B cell (primary cell): Measurements from ENCODE around the gene STXBP6. TPM values are rescaled to one million over a fixed set of nuclear protein-coding genes. Genes with fewer than 3 reads are reported as not detected.

Experiments used
- ATAC-seq: fragments of 200-7000 bp; cut with Tn5 transposase; one replicate; pipeline ENCODE4 v1.10.0; 2021; ENCODE audit warnings: low read depth, mild to moderate bottlenecking, moderate number of reproducible peaks, moderate library complexity
- CTCF ChIA-PET: fragments of 350-600 bp; sonication (Branson Sonifier 250); formaldehyde crosslinking; loops from one replicate; lab custom pipeline; 2021; ENCODE audit warnings: antibody characterized with exemption, inconsistent platforms; lab: Charles Lee
- POLR2A ChIA-PET: fragments of 350-600 bp; sonication (Branson Sonifier 250); formaldehyde crosslinking; loops from one replicate; lab custom pipeline; 2021; ENCODE audit warnings: antibody characterized with exemption; lab: Charles Lee
- DNase-seq: peaks from one replicate; pipeline ENCODE4 v3.0.0; 2013
- H2AFZ ChIP-seq: 2 replicates; pipeline ENCODE4 v1.6.1; 2012; ENCODE audit warnings: mild to moderate bottlenecking, low read depth, low read length; ENCODE audit not compliant: insufficient read depth, poor library complexity, severe bottlenecking
- H3K27ac ChIP-seq, 2 donors: 1 replicate in 1 of 2; 2 replicates in 1 of 2; pipeline ENCODE4 v1.5.1; 2012 to 2013; ENCODE audit warnings: low read length in 2 of 2, mild to moderate bottlenecking in 2 of 2, moderate library complexity in 1 of 2
- H3K27me3 ChIP-seq, 4 experiments: fragments of 200-600 bp in 1 of 4; sonication (generic) in 1 of 4; replicated peaks in 1 of 4; 1 replicate in 2 of 4; 2 replicates in 2 of 4; pipeline versions ENCODE4 v1.6.1 to v1.7.0; 2013 to 2016; ENCODE audit warnings: low read length in 3 of 4, mild to moderate bottlenecking in 2 of 4, mixed read lengths in 1 of 4, moderate library complexity in 1 of 4; ENCODE audit not compliant: insufficient read depth in 4 of 4, control insufficient read depth in 3 of 4; ENCODE audit errors: control extremely low read depth in 1 of 4
- H3K36me3 ChIP-seq, 2 experiments: replicated peaks in 1 of 2; 1 replicate in 1 of 2; 2 replicates in 1 of 2; pipeline versions ENCODE4 v1.6.1 to v1.7.1; 2013; ENCODE audit warnings: low read length in 1 of 2; ENCODE audit not compliant: insufficient read depth in 2 of 2, control insufficient read depth in 1 of 2; ENCODE audit errors: control extremely low read depth in 1 of 2, extremely low read depth in 1 of 2
- H3K4me1 ChIP-seq, 2 donors: fragments of 200-600 bp in 1 of 2; sonication (generic) in 1 of 2; 1 replicate in 1 of 2; 2 replicates in 1 of 2; pipeline versions ENCODE4 v1.5.1 to v1.6.1; 2013 to 2017; ENCODE audit warnings: low read length in 2 of 2; ENCODE audit not compliant: control insufficient read depth in 2 of 2, insufficient read depth in 2 of 2
- H3K4me2 ChIP-seq: replicated peaks from 2 replicates; pipeline ENCODE3; 2012; ENCODE audit warnings: mild to moderate bottlenecking, low read depth, low read length; ENCODE audit not compliant: poor library complexity, severe bottlenecking
- H3K4me3 ChIP-seq, 5 experiments: fragments of 200-600 bp in 1 of 5; sonication (generic) in 1 of 5; 1 replicate in 3 of 5; 2 replicates in 2 of 5; pipeline versions ENCODE4 v1.5.1 to v1.7.0; 2011 to 2016; ENCODE audit warnings: low read length in 4 of 5, mild to moderate bottlenecking in 4 of 5, low read depth in 2 of 5, control low read depth in 1 of 5, moderate library complexity in 1 of 5; ENCODE audit not compliant: insufficient read depth in 1 of 5; ENCODE audit errors: control extremely low read depth in 1 of 5, extremely low read depth in 1 of 5
- H3K79me2 ChIP-seq: fragments of 200-600 bp; sonication (generic); one replicate; pipeline ENCODE4 v1.6.0; 2016; ENCODE audit warnings: low read length; ENCODE audit not compliant: control insufficient read depth, insufficient read depth
- H3K9ac ChIP-seq: fragments of 200-600 bp; sonication (generic); 2 replicates; pipeline ENCODE4 v1.6.1; 2017; ENCODE audit warnings: mild to moderate bottlenecking, low read length, moderate library complexity
- H3K9me3 ChIP-seq, 3 donors: one replicate each; pipeline versions ENCODE4 v1.6.1 to v1.7.1; 2013; ENCODE audit warnings: low read length in 2 of 3; ENCODE audit not compliant: control insufficient read depth in 2 of 3, insufficient read depth in 1 of 3; ENCODE audit errors: control extremely low read depth in 1 of 3
- H4K20me1 ChIP-seq: 2 replicates; pipeline ENCODE4 v1.6.0; 2012; ENCODE audit warnings: mild to moderate bottlenecking, low read length; ENCODE audit not compliant: insufficient read depth, control insufficient read depth, poor library complexity, severe bottlenecking
- H3K27ac Mint-ChIP-seq: one replicate; pipeline ENCODE4 v1.8.0; 2021; ENCODE audit warnings: mixed read lengths
- H3K27me3 Mint-ChIP-seq: one replicate; pipeline ENCODE4 v1.8.0; 2021; ENCODE audit warnings: mixed read lengths
- H3K4me1 Mint-ChIP-seq: one replicate; pipeline ENCODE4 v1.8.0; 2021; ENCODE audit warnings: mixed read lengths
- H3K4me3 Mint-ChIP-seq: one replicate; pipeline ENCODE4 v1.8.0; 2021; ENCODE audit warnings: mixed read lengths
- H3K9me3 Mint-ChIP-seq: one replicate; pipeline ENCODE4 v1.8.0; 2022; ENCODE audit warnings: mixed read lengths; ENCODE audit not compliant: insufficient read depth
- EZH2 ChIP-seq: IDR thresholded peaks from 2 replicates; pipeline ENCODE4 v1.6.1; 2012; ENCODE audit warnings: borderline replicate concordance, low read depth, mild to moderate bottlenecking, moderate library complexity, low read length; ENCODE audit not compliant: insufficient read depth, poor library complexity, severe bottlenecking
- WGBS: methylation state at CpG from one replicate; pipeline ENCODE4 v1.1.5; 2013; ENCODE audit warnings: missing lambda C conversion rate; ENCODE audit not compliant: insufficient coverage; 5-methylcytosine and 5-hydroxymethylcytosine counted together
- intact Hi-C: fragments of 100-400 bp; cut with micrococcal nuclease; formaldehyde crosslinking; loops from one replicate; pipeline ENCODE4 v1.10.0; 2022
- polyA plus RNA-seq: library from polyadenylated mRNA; depleted of rRNA; stranded (reverse); fragments of >200 nt; gene quantifications from 2 replicates; pipeline ENCODE4 v1.2.3, GENCODE V29; 2012
- total RNA-seq, 2 donors: library from RNA; stranded (reverse); fragments of 120-200 nt in 1 of 2; gene quantifications; 1 replicate in 1 of 2; 2 replicates in 1 of 2; pipeline versions ENCODE4 v1.2.3 to v1.2.4, GENCODE V29; 2013 to 2022
- TF ChIP-seq, protein P1 (sequence below): fragments of 200-600 bp; IDR thresholded peaks from one replicate; pipeline ENCODE4 v1.8.0; 2022; ENCODE audit warnings: antibody characterized with exemption, mild to moderate bottlenecking

STXBP6 gene
- total and polyA plus RNA-seq, 2 donors (not counting 1 experiment from before 2014, with no cell fraction given) = 0.01 TPM; not detected in 1

DNA sequence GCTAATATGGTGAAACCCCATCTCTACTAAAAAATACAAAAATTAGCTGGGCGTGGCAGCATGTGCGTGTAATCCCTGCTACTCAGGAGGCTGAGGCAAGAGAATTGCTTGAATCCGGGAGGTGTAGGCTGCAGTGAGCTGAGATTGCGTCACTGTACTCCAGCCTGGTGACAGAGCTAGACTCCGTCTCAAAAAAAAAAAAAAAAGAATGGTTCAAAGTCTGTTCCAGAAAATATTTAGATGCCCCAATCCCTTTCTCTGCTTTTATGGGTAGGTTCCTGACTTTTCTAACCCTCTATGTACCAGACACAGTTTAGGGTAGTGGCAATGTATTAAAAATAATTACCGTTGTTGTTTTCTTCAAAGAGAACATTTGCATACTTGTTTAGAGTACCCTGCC lies 161.4 kb downstream of the STXBP6 start:
- DNase-seq = no peak
- Histone ChIP-seq H4K20me1 (no peaks in the 10 kb centered on the region), H3K27ac (no peak overlapping the region), H3K79me2 (no peaks in the 10 kb centered on the region), H2AFZ (no peak overlapping the region), H3K9ac (no peak overlapping the region), H3K4me1 (no peaks in the 10 kb centered on the region), H3K4me2 (no peak overlapping the region), H3K9me3 (peaks cover 0 to 8% (median 1%) of the 10 kb centered on the region in 3 donors), H3K4me3 (no peak overlapping the region), H3K27me3 (no peaks in the 10 kb centered on the region), H3K36me3 (no peaks in the 10 kb centered on the region)
- no peak overlapping the region for H3K4me3 Mint-ChIP-seq
- H3K9me3 Mint-ChIP-seq = peaks cover 10% of the 10 kb centered on the region
- intact Hi-C loops = no loop called here
- H3K4me1 Mint-ChIP-seq = no peaks in the 10 kb centered on the region
- POLR2A ChIA-PET = no interaction called here
- CTCF ChIA-PET = no interaction called here
- H3K27ac Mint-ChIP-seq = no peak overlapping the region
- 87% methylated on average over 3 of the region's 6 CpGs for WGBS
- ATAC-seq = no peak
- no peak for TF ChIP-seq EZH2
- TF ChIP-seq, protein P1, sequence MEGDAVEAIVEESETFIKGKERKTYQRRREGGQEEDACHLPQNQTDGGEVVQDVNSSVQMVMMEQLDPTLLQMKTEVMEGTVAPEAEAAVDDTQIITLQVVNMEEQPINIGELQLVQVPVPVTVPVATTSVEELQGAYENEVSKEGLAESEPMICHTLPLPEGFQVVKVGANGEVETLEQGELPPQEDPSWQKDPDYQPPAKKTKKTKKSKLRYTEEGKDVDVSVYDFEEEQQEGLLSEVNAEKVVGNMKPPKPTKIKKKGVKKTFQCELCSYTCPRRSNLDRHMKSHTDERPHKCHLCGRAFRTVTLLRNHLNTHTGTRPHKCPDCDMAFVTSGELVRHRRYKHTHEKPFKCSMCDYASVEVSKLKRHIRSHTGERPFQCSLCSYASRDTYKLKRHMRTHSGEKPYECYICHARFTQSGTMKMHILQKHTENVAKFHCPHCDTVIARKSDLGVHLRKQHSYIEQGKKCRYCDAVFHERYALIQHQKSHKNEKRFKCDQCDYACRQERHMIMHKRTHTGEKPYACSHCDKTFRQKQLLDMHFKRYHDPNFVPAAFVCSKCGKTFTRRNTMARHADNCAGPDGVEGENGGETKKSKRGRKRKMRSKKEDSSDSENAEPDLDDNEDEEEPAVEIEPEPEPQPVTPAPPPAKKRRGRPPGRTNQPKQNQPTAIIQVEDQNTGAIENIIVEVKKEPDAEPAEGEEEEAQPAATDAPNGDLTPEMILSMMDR = no peak
- peaks cover 10% of the 10 kb centered on the region for H3K27me3 Mint-ChIP-seq

DNA sequence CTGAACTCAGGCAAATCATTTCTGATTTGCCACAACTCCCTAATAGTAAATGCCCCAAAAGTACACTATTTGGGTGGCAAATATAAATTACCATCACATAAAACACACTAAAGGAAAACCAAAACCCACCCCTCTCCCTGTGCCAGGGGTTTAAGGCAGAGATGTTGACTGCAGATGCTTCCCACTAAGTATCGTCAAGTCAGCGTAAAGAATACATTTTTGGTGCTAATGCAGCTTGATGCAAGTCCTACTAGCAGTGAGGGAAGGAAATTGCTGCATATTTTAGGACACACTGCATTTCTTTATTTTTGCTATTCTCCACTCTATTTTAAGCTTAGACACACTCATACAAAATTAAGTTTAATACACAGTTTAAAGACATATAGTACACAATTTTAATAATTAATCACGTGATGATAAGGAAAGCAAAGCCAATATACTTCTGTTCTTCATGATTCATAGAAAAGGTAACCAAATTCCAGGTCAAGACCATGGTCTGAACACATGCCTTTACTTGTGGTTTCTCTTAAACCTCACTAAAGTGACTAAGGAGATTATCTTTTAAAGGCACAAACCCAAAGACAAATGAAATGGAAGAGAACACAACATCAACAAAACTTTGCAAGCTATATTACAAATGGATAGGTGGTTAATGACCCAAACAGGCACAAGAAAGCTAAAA lies 162.2 kb downstream of the STXBP6 start:
- POLR2A ChIA-PET = no interaction called here
- DNase-seq (no peak), ATAC-seq (no peak)
- TF ChIP-seq EZH2 = no peak
- Mint-ChIP-seq H3K27me3 (peaks cover 10% of the 10 kb centered on the region), H3K4me3 (no peak overlapping the region), H3K27ac (no peak overlapping the region), H3K4me1 (no peaks in the 10 kb centered on the region), H3K9me3 (peaks cover 10% of the 10 kb centered on the region)
- no CpG with 5 or more reads among the region's 3 CpGs for WGBS
- Histone ChIP-seq H3K4me1 (no peaks in the 10 kb centered on the region), H3K9me3 (peaks cover 0 to 8% (median 1%) of the 10 kb centered on the region in 3 donors), H3K9ac (no peak overlapping the region), H4K20me1 (no peaks in the 10 kb centered on the region), H3K27me3 (no peaks in the 10 kb centered on the region), H3K4me3 (no peak overlapping the region), H3K79me2 (no peaks in the 10 kb centered on the region), H2AFZ (no peak overlapping the region), H3K4me2 (no peak overlapping the region), H3K27ac (no peak overlapping the region), H3K36me3 (no peaks in the 10 kb centered on the region)
- intact Hi-C loops = no loop called here
- CTCF ChIA-PET = no interaction called here
